Measurements from ENCODE around the gene FPGS. TPM values are rescaled to one million over a fixed set of nuclear protein-coding genes. Genes with fewer than 3 reads are reported as not detected.

The FPGS gene
- total and polyA plus RNA-seq, 2 donors (not counting 1 experiment from before 2014, with no cell fraction given): 103 to 136 TPM

GRCh38 chr9:127809540-127810377 lies 7.1 kb downstream of the FPGS start:
- ATAC-seq (ENCODE audit: low read depth): peak; percentile 69
- Histone ChIP-seq H4K20me1 (ENCODE audit: control insufficient read depth, insufficient read depth, low read length, poor library complexity, severe bottlenecking) (no peaks in the 10 kb centered on the region), H3K27ac (ENCODE audit: low read length in 2 of 2) (no peak overlapping the region), H3K4me2 (replicated peaks; ENCODE audit: low read depth, low read length, poor library complexity, severe bottlenecking) (no peak overlapping the region), H3K27me3 (replicated peaks in 1 of 4; ENCODE audit: control extremely low read depth in 1 of 4, control insufficient read depth in 3 of 4, insufficient read depth in 4 of 4, low read length in 3 of 4) (no peaks in the 10 kb centered on the region), H2AFZ (ENCODE audit: insufficient read depth, low read depth, low read length, poor library complexity, severe bottlenecking) (no peak overlapping the region), H3K4me1 (ENCODE audit: control insufficient read depth in 2 of 2, insufficient read depth in 2 of 2, low read length in 2 of 2) (no peaks in the 10 kb centered on the region), H3K4me3 (ENCODE audit: control extremely low read depth in 1 of 5, extremely low read depth in 1 of 5, insufficient read depth in 1 of 5, low read depth in 2 of 5, low read length in 4 of 5) (no peak overlapping the region), H3K79me2 (ENCODE audit: control insufficient read depth, insufficient read depth, low read length) (peaks cover 23% of the 10 kb centered on the region), H3K9me3 (ENCODE audit: control extremely low read depth in 1 of 3, control insufficient read depth in 2 of 3, insufficient read depth in 1 of 3, low read length in 2 of 3) (no peaks in the 10 kb centered on the region), H3K9ac (ENCODE audit: low read length) (no peak overlapping the region), H3K36me3 (replicated peaks in 1 of 2; ENCODE audit: control extremely low read depth in 1 of 2, control insufficient read depth in 1 of 2, extremely low read depth in 1 of 2, insufficient read depth in 2 of 2, low read length in 1 of 2) (peaks cover 0 to 65% of the 10 kb centered on the region in 2 experiments)
- H3K9me3 Mint-ChIP-seq (ENCODE audit: insufficient read depth): no peaks in the 10 kb centered on the region
- CTCF ChIA-PET: interaction anchor here (0.9 kb wide), 1 partner anchor 216 kb away, joined by 4 read pairs; no protein-coding TSS in a partner anchor
- 89% methylated on average over 34 of the region's 57 CpGs for WGBS (ENCODE audit: insufficient coverage)
- H3K4me1 Mint-ChIP-seq: peaks cover 2% of the 10 kb centered on the region
- H3K27ac Mint-ChIP-seq: no peak overlapping the region
- DNase-seq: no peak
- TF ChIP-seq EZH2 (IDR thresholded peaks at IDR 0.05; ENCODE audit: borderline replicate concordance, insufficient read depth, low read depth, low read length, poor library complexity, severe bottlenecking) (no peak), CTCF (IDR thresholded peaks at IDR 0.05) (no peak)
- POLR2A ChIA-PET: no interaction called here
- intact Hi-C loops (cut with micrococcal nuclease): no loop called here
- H3K27me3 Mint-ChIP-seq: no peaks in the 10 kb centered on the region
- no peak overlapping the region for H3K4me3 Mint-ChIP-seq

Data from B cell (primary cell).